AG04450 (cell line): Measurements from ENCODE around the gene RALGAPA1. TPM values are rescaled to one million over a fixed set of nuclear protein-coding genes. Genes with fewer than 3 reads are reported as not detected.

Experiments
- CTCF ChIA-PET: fragments of 300-600, 350-600 bp; formaldehyde crosslinking; extraction: SDS; loops from one replicate; lab custom pipeline; 2022; ENCODE audit warnings: antibody characterized with exemption, inconsistent platforms; lab: Charles Lee
- POLR2A ChIA-PET: fragments of 350-600 bp; formaldehyde crosslinking; extraction: SDS; loops from one replicate; lab custom pipeline; 2021; ENCODE audit warnings: antibody characterized with exemption, inconsistent platforms; lab: Yijun Ruan, JAX
- DNase-seq: peaks from one replicate; pipeline ENCODE4 v3.0.0-alpha.2; 2011; ENCODE audit warnings: low read depth, low spot score
- H3K27ac ChIP-seq: one replicate; pipeline ENCODE4 v1.5.1; 2012; ENCODE audit warnings: low read depth, low read length, control low read depth
- H3K27me3 ChIP-seq: one replicate; pipeline ENCODE4 v1.6.0; 2012; ENCODE audit warnings: low read length; ENCODE audit not compliant: control insufficient read depth, insufficient read depth
- H3K4me3 ChIP-seq: 2 replicates; pipeline ENCODE4 v1.5.1; 2011; ENCODE audit warnings: mild to moderate bottlenecking, low read depth, low read length, control low read depth
- H3K9me3 ChIP-seq: 2 replicates; pipeline ENCODE4 v1.5.1; 2012; ENCODE audit warnings: low read length; ENCODE audit not compliant: control insufficient read depth, insufficient read depth
- CTCF ChIP-seq: IDR thresholded peaks from 2 replicates; pipeline ENCODE4 v1.5.1; 2011; ENCODE audit warnings: low read depth, low read length, control low read depth, inconsistent platforms
- polyA plus RNA-seq: library from polyadenylated mRNA; depleted of rRNA; stranded (reverse); fragments of >200 nt; gene quantifications from 2 replicates; pipeline ENCODE4 v1.2.3, GENCODE V29; 2011

The RALGAPA1 gene
- polyA plus RNA-seq, 1 experiment: 9.7 TPM

- no peaks in the 10 kb centered on the region for H3K27me3 ChIP-seq
- no peak overlapping the region for H3K27ac ChIP-seq
- H3K9me3 ChIP-seq: no peaks in the 10 kb centered on the region
- POLR2A ChIA-PET: no interaction called here
- DNase-seq: no peak
- no peak for TF ChIP-seq CTCF
- CTCF ChIA-PET: no interaction called here
- H3K4me3 ChIP-seq: no peak overlapping the region
Observed at GRCh38 chr14:35565871-35566464, 243.1 kb downstream of the RALGAPA1 start.

GRCh38 chr14:35558680-35559079, 250.4 kb downstream of the RALGAPA1 start:
- Histone ChIP-seq H3K27ac (no peak overlapping the region), H3K4me3 (no peak overlapping the region), H3K9me3 (no peaks in the 10 kb centered on the region), H3K27me3 (no peaks in the 10 kb centered on the region)
- ChIA-PET POLR2A (no interaction called here), CTCF (no interaction called here)
- TF ChIP-seq CTCF: no peak
- DNase-seq: no peak

GRCh38 chr14:35557221-35557747, 251.8 kb downstream of the RALGAPA1 start:
- Histone ChIP-seq H3K27ac (no peak overlapping the region), H3K9me3 (no peaks in the 10 kb centered on the region), H3K27me3 (no peaks in the 10 kb centered on the region), H3K4me3 (no peak overlapping the region)
- TF ChIP-seq CTCF: no peak
- DNase-seq: no peak
- ChIA-PET CTCF (no interaction called here), POLR2A (no interaction called here)

GRCh38 chr14:35556548-35556947, 252.5 kb downstream of the RALGAPA1 start:
- H3K27ac ChIP-seq: no peak overlapping the region
- no peak for DNase-seq
- TF ChIP-seq CTCF: no peak
- H3K9me3 ChIP-seq: no peaks in the 10 kb centered on the region
- CTCF ChIA-PET: no interaction called here
- POLR2A ChIA-PET: no interaction called here
- no peaks in the 10 kb centered on the region for H3K27me3 ChIP-seq
- H3K4me3 ChIP-seq: no peak overlapping the region

GRCh38 chr14:35553808-35554207, 255.3 kb downstream of the RALGAPA1 start:
- H3K27me3 ChIP-seq: no peaks in the 10 kb centered on the region
- DNase-seq: no peak
- H3K4me3 ChIP-seq: no peak overlapping the region
- H3K27ac ChIP-seq: no peak overlapping the region
- no peaks in the 10 kb centered on the region for H3K9me3 ChIP-seq
- no peak for TF ChIP-seq CTCF
- ChIA-PET CTCF (no interaction called here), POLR2A (interaction anchor here (0.6 kb wide), 1 partner anchor 10 kb away, joined by 3 read pairs; no protein-coding TSS in a partner anchor)
